ENCODE results near the gene NAGK. TPM values are rescaled to one million over a fixed set of nuclear protein-coding genes. Genes with fewer than 3 reads are reported as not detected.

Gene NAGK
- total RNA-seq, 4 donors from 2014 or later = 58.0 to 125 (median 67.6) TPM

DNA sequence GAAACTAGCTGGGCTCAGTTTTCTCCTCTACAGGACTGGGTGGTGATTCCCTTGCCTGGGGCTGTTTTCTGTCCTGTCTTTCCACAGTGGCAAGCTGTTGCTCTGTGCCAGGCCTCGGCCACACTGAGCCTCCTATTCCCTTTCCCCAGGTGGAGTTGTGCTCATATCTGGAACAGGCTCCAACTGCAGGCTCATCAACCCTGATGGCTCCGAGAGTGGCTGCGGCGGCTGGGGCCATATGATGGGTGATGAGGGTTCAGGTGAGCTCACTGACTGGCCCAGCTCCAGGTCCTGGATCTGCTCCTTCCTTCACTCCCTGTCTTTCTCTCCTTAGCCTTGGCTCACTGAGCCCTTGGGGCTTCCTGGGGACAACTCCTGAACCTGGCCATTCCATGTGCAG is 4.0 kb downstream of the NAGK start:
- intact Hi-C loops (cut with DNase I; ENCODE audit: low total_unique reads) = no loop called here
- Histone ChIP-seq H3K27me3 (no peaks in the 10 kb centered on the region), H3K36me3 (peaks cover 0 to 19% (median 8%) of the 10 kb centered on the region in 4 donors), H3K9me3 (no peaks in the 10 kb centered on the region), H3K4me3 (no peak overlapping the region), H3K4me1 (peaks cover 24 to 36% (median 27%) of the 10 kb centered on the region in 4 donors), H3K27ac (peak overlapping the region; percentile 32 to 66 (median 48))
- DNase-seq = no peak
- TF ChIP-seq POLR2AphosphoS5 (IDR thresholded peaks at IDR 0.05) (no peak), EP300 (IDR thresholded peaks at IDR 0.05; ENCODE audit: low read depth) (no peak), POLR2A (IDR thresholded peaks at IDR 0.05) (no peak)
- TF ChIP-seq, protein P1, sequence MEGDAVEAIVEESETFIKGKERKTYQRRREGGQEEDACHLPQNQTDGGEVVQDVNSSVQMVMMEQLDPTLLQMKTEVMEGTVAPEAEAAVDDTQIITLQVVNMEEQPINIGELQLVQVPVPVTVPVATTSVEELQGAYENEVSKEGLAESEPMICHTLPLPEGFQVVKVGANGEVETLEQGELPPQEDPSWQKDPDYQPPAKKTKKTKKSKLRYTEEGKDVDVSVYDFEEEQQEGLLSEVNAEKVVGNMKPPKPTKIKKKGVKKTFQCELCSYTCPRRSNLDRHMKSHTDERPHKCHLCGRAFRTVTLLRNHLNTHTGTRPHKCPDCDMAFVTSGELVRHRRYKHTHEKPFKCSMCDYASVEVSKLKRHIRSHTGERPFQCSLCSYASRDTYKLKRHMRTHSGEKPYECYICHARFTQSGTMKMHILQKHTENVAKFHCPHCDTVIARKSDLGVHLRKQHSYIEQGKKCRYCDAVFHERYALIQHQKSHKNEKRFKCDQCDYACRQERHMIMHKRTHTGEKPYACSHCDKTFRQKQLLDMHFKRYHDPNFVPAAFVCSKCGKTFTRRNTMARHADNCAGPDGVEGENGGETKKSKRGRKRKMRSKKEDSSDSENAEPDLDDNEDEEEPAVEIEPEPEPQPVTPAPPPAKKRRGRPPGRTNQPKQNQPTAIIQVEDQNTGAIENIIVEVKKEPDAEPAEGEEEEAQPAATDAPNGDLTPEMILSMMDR (IDR thresholded peaks at IDR 0.05) = no peak
- in situ Hi-C loops (cut with MboI; ENCODE audit: low pct_ligation_motif_present in 1 of 4, low pct_unique_long_range_greater_than_20kb in 1 of 4, low sequenced_read_pairs in 3 of 4) = no loop called here
- 90% methylated on average over 4 of the region's 4 CpGs; no CpG with 5 or more reads in 1 of the 2 donors for WGBS, 2 donors (ENCODE audit: low coverage in 1 of 2)

DNA sequence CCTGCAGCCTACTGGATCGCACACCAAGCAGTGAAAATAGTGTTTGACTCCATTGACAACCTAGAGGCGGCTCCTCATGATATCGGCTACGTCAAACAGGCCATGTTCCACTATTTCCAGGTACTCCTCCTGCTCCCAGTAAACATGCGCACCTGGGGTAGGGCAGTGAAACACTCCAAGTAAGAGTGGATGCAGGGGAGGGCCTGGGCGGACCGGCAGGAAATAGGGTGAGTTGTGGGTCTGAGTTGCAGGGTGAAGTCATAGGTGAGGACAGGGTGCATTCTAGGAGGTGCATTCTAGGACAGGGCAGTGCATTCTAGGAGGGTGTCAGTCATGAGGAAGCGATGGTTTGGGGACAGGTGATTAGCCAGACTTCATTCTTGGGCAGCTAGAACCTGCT is 5.0 kb downstream of the NAGK start:
- TF ChIP-seq POLR2A (IDR thresholded peaks at IDR 0.05) = no peak
- TF ChIP-seq EP300 (IDR thresholded peaks at IDR 0.05; ENCODE audit: low read depth) = no peak
- no peak for TF ChIP-seq POLR2AphosphoS5 (IDR thresholded peaks at IDR 0.05)
- TF ChIP-seq, protein P1 (IDR thresholded peaks at IDR 0.05) = no peak
- DNase-seq = no peak
- intact Hi-C loops (cut with DNase I; ENCODE audit: low total_unique reads) = no loop called here
- Histone ChIP-seq H3K4me3 (no peak overlapping the region), H3K9me3 (no peaks in the 10 kb centered on the region), H3K4me1 (peaks cover 22 to 35% (median 25%) of the 10 kb centered on the region in 4 donors), H3K36me3 (peaks cover 0 to 19% (median 9%) of the 10 kb centered on the region in 4 donors), H3K27ac (no peak overlapping the region), H3K27me3 (no peaks in the 10 kb centered on the region)
- in situ Hi-C loops (cut with MboI; ENCODE audit: low pct_ligation_motif_present in 1 of 4, low pct_unique_long_range_greater_than_20kb in 1 of 4, low sequenced_read_pairs in 3 of 4) = no loop called here
- 90% methylated on average over 1 to 8 of the region's 8 CpGs for WGBS, 2 donors (ENCODE audit: low coverage in 1 of 2)

DNA sequence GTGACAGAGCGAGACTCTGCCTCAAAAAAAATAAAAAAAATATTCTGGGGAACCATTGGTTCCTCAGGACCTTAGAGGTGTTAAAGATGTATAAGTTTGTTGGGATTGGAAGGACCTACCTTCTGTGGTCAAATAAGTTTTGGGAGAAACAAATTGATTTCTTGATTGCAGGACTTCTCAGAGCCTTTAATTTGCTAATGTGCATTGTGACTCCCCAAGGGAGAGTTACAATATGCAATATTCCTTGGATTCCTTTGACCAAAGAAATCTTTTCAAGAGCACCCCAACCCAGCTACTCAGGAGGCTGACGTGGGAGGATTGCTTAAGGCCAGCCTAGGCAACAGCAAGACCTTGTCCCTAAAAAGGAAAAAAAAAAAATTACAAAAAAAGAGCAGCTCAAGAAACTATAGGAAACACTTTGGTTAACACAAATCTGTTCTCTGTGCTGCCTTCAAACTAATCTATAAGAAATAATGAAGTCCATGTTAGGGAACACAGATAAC is 6.5 kb downstream of the NAGK start:
- Histone ChIP-seq H3K4me3 (no peak overlapping the region), H3K4me1 (peaks cover 13 to 25% (median 16%) of the 10 kb centered on the region in 4 donors), H3K27ac (no peak overlapping the region), H3K9me3 (no peaks in the 10 kb centered on the region), H3K27me3 (no peaks in the 10 kb centered on the region), H3K36me3 (peaks cover 0 to 19% (median 9%) of the 10 kb centered on the region in 4 donors)
- WGBS, 2 donors (ENCODE audit: low coverage in 1 of 2) = 96 to 100% methylated on average over 1 to 2 of the region's 2 CpGs
- in situ Hi-C loops (cut with MboI; ENCODE audit: low pct_ligation_motif_present in 1 of 4, low pct_unique_long_range_greater_than_20kb in 1 of 4, low sequenced_read_pairs in 3 of 4) (no loop called here), intact Hi-C loops (cut with DNase I; ENCODE audit: low total_unique reads) (no loop called here)
- DNase-seq = no peak
- no peak for TF ChIP-seq POLR2AphosphoS5 (IDR thresholded peaks at IDR 0.05)
- no peak for TF ChIP-seq EP300 (IDR thresholded peaks at IDR 0.05; ENCODE audit: low read depth)
- TF ChIP-seq, protein P1 (IDR thresholded peaks at IDR 0.05) = no peak
- no peak for TF ChIP-seq POLR2A (IDR thresholded peaks at IDR 0.05)

DNA sequence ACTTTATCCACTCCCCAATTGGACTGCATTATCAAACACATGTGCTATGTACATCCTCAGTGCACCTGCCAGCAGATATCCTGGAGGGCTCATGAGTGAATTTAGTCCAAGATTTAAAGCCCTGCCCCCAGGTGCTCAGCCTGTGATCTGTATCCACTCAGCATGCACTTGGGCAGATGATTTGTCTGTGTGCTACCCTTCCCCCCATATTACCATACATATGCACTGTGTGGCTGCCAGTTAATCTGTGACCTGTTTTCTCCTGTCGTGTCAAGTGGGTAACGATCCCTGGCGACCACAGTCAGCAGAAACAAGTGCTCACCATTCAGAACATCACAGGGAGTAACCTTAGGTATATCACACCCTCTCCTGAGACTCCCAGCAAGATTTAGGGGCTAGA is 10.2 kb downstream of the NAGK start:
- Histone ChIP-seq H3K27me3 (no peaks in the 10 kb centered on the region), H3K36me3 (peaks cover 0 to 19% (median 7%) of the 10 kb centered on the region in 4 donors), H3K27ac (no peak overlapping the region), H3K4me3 (no peak overlapping the region), H3K9me3 (no peaks in the 10 kb centered on the region), H3K4me1 (no peaks in the 10 kb centered on the region)
- TF ChIP-seq EP300 (IDR thresholded peaks at IDR 0.05; ENCODE audit: low read depth) = no peak
- TF ChIP-seq POLR2A (IDR thresholded peaks at IDR 0.05) = no peak
- TF ChIP-seq, protein P1 (IDR thresholded peaks at IDR 0.05) = no peak
- TF ChIP-seq POLR2AphosphoS5 (IDR thresholded peaks at IDR 0.05) = no peak
- 83% methylated on average over 3 of the region's 3 CpGs; no CpG with 5 or more reads in 1 of the 2 donors for WGBS, 2 donors (ENCODE audit: low coverage in 1 of 2)
- DNase-seq = no peak
- intact Hi-C loops (cut with DNase I; ENCODE audit: low total_unique reads) (no loop called here), in situ Hi-C loops (cut with MboI; ENCODE audit: low pct_ligation_motif_present in 1 of 4, low pct_unique_long_range_greater_than_20kb in 1 of 4, low sequenced_read_pairs in 3 of 4) (no loop called here)

Data from transverse colon (tissue), 4 donors.